Heart left ventricle (tissue), 16 donors: ENCODE results near the gene FBXO46. TPM values are rescaled to one million over a fixed set of nuclear protein-coding genes. Genes with fewer than 3 reads are reported as not detected.

Experiments used
- ATAC-seq, 4 donors: fragments of 200-7000 bp; cut with Tn5 transposase; one replicate each; pipeline ENCODE4 v1.9.1; 2020 to 2022; ENCODE audit warnings: moderate library complexity in 4 of 4, mild to moderate bottlenecking in 3 of 4, moderate number of reproducible peaks in 1 of 4
- DNase-seq, 5 donors: peaks; one replicate each; pipeline ENCODE4 v3.0.0-alpha.2; 2020
- H3K27ac ChIP-seq, 12 donors: fragments of 200-600 bp; sonication (generic) in 4 of 12; one replicate each; pipeline versions ENCODE4 v1.5.0 to v1.8.0; 2016 to 2022; ENCODE audit warnings: mild to moderate bottlenecking in 2 of 12
- H3K27me3 ChIP-seq, 9 donors: fragments of 200-600 bp; sonication (generic) in 2 of 9; one replicate each; pipeline versions ENCODE4 v1.5.1 to v1.8.0; 2016 to 2022; ENCODE audit warnings: mild to moderate bottlenecking in 3 of 9
- H3K36me3 ChIP-seq, 9 donors: fragments of 200-600 bp; sonication (generic) in 2 of 9; one replicate each; pipeline versions ENCODE4 v1.5.0 to v1.8.0; 2018 to 2022; ENCODE audit warnings: mild to moderate bottlenecking in 2 of 9
- H3K4me1 ChIP-seq, 12 donors: fragments of 200-600 bp; sonication (generic) in 4 of 12; one replicate each; pipeline versions ENCODE4 v1.5.0 to v1.8.0; 2016 to 2022; ENCODE audit warnings: mild to moderate bottlenecking in 3 of 12
- H3K4me3 ChIP-seq, 12 donors: fragments of 200-600 bp; sonication (generic) in 4 of 12; one replicate each; pipeline versions ENCODE4 v1.5.0 to v1.8.0; 2017 to 2022; ENCODE audit warnings: mild to moderate bottlenecking in 9 of 12, moderate library complexity in 4 of 12
- H3K9me3 ChIP-seq, 12 donors: fragments of 200-600 bp; sonication (generic) in 4 of 12; one replicate each; pipeline versions ENCODE4 v1.5.0 to v1.8.0; 2016 to 2022; ENCODE audit warnings: mild to moderate bottlenecking in 1 of 12
- POLR2A ChIP-seq, 2 donors: fragments of 450-650 bp; IDR thresholded peaks; one replicate each; pipeline ENCODE4 v1.6.1; 2017; ENCODE audit warnings: antibody characterized with exemption in 2 of 2, mild to moderate bottlenecking in 2 of 2, moderate library complexity in 2 of 2
- WGBS, 4 donors: extraction: QIAGEN DNeasy Blood & Tissue Kit in 2 of 4; methylation state at CpG; one replicate each; pipeline versions ENCODE4 v1.1.5 to v1.1.7; 2013 to 2018; 5-methylcytosine and 5-hydroxymethylcytosine counted together
- intact Hi-C, 10 donors: fragments of 100-400 bp; cut with DNase I; formaldehyde crosslinking; loops; one replicate each; pipeline versions ENCODE4 v1.11.1 to v1.14.2; 2022
- long read RNA-seq, 3 donors: library from polyadenylated mRNA; unstranded; transcript quantifications; one replicate each; pipeline ENCODE4 v2.0.0, GENCODE V29; 2020 to 2021
- polyA plus RNA-seq, 2 donors: library from polyadenylated mRNA; stranded (reverse); fragments of 200-250 nt; gene quantifications; one replicate each; pipeline ENCODE4 v1.2.3, GENCODE V29; 2013
- total RNA-seq, 9 donors: library from RNA; depleted of rRNA in 2 of 9; stranded (reverse); fragments of >200 nt in 2 of 9; fragmentation: NEBNext Ultra II Directional in 3 of 9; extraction: Animal tissue kit (Norgen Biotek cat#: 25700) in 3 of 9; gene quantifications; one replicate each; pipeline versions ENCODE4 v1.1.0 to v1.2.4, GENCODE V29; 2016 to 2023
- TF ChIP-seq, protein P1 (sequence below), 12 donors: fragments of 200-600 bp; sonication (generic) in 4 of 12; IDR thresholded peaks; one replicate each; pipeline versions ENCODE4 v1.5.0 to v1.8.0; 2018 to 2022; ENCODE audit warnings: antibody characterized with exemption in 12 of 12, mild to moderate bottlenecking in 5 of 12
- donor health status: ischemic (EF 13 %, LVEDD 7.1; RV severe dilation, severe dysfunction).
- donor health status: healthy with polysubstance abuse.
- donor health status: DM: no; HTN: yes; CAD: no.
- donor health status: DM: no; HTN: no; CAD: no.
- donor health status: ischemic (EF 25% LVEDD 6.9; RV normal size, moderate dysfunction).
- donor health status: ischemic (EF 25% LVEDD 5.7; RV mildly dilated, moderate dysfunction).
- donor health status: healthy.
- donor health status: DM: yes; HTN: yes; CAD: no.
- donor health status: ischemic (EF 35%, LVEDD 5.7; RV mildly dilated, moderate dysfunction).
- donor health status: nonischemic (EF 11% LVEDD 7.7; RV severe dilation, severe dysfunction).
- donor health status: DM: yes; HTN: yes; CAD: no.
- donor health status: PGD.
- donor health status: ischemic (EF 29% LVEDD 5.4; RV normal size, mild dysfunction).
- donor health status: nonischemic (EF 23%, LVEDD 6.1; RV moderate dilation, normal function).

Gene FBXO46, protein sequence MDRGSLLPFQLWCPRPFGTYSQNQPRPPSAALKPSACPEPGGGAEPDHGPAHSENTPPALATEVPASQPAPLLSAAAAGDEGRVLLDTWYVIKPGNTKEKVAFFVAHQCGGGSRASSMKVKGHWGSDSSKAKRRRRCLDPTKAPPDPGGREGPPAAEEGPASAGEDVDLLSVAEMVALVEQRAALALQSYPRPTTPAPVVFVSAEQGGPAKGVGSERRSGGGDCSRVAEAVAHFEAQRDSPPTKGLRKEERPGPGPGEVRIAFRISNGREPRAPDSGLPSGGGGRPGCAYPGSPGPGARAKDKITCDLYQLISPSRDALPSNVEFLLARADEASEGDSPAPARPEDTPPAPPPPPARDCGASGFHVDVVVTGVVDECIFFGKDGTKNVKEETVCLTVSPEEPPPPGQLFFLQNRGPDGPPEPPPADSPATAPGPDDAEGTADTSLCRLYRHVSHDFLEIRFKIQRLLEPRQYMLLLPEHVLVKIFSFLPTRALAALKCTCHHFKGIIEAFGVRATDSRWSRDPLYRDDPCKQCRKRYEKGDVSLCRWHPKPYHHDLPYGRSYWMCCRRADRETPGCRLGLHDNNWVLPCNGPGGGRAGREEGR
- total RNA-seq (10 to 100 TPM in 6 of 9 donors, 1 to 10 TPM in 3; 9.1 to 17.8 (median 10.3) TPM), polyA plus RNA-seq (1 to 10 TPM; 7.2 TPM)
- long read RNA-seq, donor 1, partial matches to known transcripts = 0 of 10 reads
- long read RNA-seq, donor 1, other reads (novel, unspliced or antisense) = 9 of 10 reads
- long read RNA-seq, donor 2, partial matches to known transcripts = 0 of 3 reads
- long read RNA-seq, donor 2, other reads (novel, unspliced or antisense) = 3 of 3 reads
- long read RNA-seq, donor 3, partial matches to known transcripts = 0 of 5 reads
- long read RNA-seq, donor 3, other reads (novel, unspliced or antisense) = 4 of 5 reads

DNA sequence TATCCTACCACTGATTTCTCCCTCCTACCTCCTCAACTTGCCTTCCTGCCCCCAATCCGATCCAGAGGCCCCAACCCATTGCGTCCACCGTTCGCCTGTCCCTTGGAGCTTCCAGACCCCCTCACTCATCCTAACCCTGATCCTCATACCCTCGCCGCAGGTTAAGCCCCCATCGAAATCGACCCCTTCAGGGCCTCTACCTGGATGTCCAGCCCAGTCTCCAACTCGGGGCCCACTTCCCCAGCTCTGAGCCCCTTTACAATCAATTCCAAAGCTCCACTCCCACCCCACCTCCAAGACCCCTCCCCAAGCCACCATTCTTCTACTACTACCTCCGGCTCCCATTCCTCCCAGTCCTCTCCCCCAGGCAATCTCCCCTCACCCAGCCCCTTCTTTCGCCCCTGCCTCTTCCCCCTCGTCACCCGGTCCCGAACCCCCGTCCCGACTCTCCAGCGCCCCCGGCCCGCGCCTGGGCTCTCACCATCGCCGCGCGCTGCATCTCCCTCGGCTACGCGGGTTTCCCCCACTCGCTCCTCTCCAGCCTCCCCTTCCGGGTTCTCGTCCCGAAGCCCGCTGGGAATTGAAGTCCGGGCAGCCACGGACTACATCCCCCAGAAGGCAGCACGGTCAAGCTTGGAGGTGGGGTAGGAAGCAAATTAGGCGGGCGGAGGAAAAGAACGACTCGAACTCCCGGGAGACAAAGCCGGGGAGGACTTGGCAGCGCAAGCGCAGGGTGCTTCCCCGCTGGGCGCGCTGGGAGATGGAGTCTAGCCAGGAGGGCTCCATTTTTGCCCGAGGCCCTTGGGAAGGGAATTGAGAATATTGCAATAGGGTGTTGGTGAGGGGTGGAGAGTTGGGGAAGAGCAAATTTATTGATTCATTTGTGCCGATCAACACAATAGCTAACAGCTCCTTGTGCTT, at the start of gene FBXO46:
Gene FBXO46 (minus strand): TSS at position 529 of the 921 bp plus-strand sequence. CDS start 17,401 bp downstream, outside the sequence.
- no peaks in the 10 kb centered on the region for H3K36me3 ChIP-seq
- ATAC-seq = peak; percentile 98 to 99 (median 99)
- H3K9me3 ChIP-seq = no peaks in the 10 kb centered on the region
- WGBS, 4 donors = 1 to 2% (median 1%) methylated on average over 44 to 48 of the region's 48 CpGs
- peak within 1 kb of the TSS in 11 of 12 donors; percentile 57 to 84 (median 62) for H3K27ac ChIP-seq
- TF ChIP-seq, protein P1, sequence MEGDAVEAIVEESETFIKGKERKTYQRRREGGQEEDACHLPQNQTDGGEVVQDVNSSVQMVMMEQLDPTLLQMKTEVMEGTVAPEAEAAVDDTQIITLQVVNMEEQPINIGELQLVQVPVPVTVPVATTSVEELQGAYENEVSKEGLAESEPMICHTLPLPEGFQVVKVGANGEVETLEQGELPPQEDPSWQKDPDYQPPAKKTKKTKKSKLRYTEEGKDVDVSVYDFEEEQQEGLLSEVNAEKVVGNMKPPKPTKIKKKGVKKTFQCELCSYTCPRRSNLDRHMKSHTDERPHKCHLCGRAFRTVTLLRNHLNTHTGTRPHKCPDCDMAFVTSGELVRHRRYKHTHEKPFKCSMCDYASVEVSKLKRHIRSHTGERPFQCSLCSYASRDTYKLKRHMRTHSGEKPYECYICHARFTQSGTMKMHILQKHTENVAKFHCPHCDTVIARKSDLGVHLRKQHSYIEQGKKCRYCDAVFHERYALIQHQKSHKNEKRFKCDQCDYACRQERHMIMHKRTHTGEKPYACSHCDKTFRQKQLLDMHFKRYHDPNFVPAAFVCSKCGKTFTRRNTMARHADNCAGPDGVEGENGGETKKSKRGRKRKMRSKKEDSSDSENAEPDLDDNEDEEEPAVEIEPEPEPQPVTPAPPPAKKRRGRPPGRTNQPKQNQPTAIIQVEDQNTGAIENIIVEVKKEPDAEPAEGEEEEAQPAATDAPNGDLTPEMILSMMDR (IDR thresholded peaks at IDR 0.05) = no peak
- TF ChIP-seq POLR2A (IDR thresholded peaks at IDR 0.05) = peak in 1 of 2 donors; percentile 73
- intact Hi-C loops = loop anchor here in 9 of 10 donors (1.0 to 5.0 kb wide), 6 partner anchors 14 to 39 kb away; partner anchors contain the start of genes SIX5 (in 8 of the 9), QPCTL (in 1 of the 9) and SNRPD2 (in 1 of the 9)
- peaks cover 0 to 22% (median 12%) of the 10 kb centered on the region in 12 donors for H3K4me1 ChIP-seq
- DNase-seq = peak; percentile 97 to 99 (median 98)
- no peaks in the 10 kb centered on the region for H3K27me3 ChIP-seq
- peak within 1 kb of the TSS; percentile 66 to 93 (median 80) for H3K4me3 ChIP-seq

DNA sequence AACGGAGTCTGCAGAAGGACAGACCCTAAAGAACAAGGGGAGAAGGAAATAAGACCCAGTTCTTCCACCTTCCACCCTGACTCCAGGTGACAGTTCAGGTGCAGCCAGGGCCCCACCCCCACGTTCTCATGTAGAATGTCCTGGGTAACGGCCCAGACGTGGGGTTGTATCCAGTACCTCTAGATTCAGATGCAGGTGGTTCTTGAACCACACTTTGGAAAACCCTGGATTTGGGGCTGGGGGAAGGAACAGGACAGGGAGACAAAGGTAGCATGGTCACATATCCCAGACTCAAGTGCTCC, 49.4 kb upstream of the FBXO46 start:
- peaks cover 0 to 61% (median 44%) of the 10 kb centered on the region in 12 donors for H3K4me1 ChIP-seq
- H3K9me3 ChIP-seq = no peaks in the 10 kb centered on the region
- DNase-seq = no peak
- no peak for TF ChIP-seq POLR2A (IDR thresholded peaks at IDR 0.05)
- TF ChIP-seq, protein P1 (IDR thresholded peaks at IDR 0.05) = no peak
- WGBS, 4 donors = 39 to 55% (median 44%) methylated on average over 4 of the region's 4 CpGs
- no peak for ATAC-seq
- H3K36me3 ChIP-seq = peaks cover 0 to 38% (median 28%) of the 10 kb centered on the region in 9 donors
- peak overlapping the region in 9 of 12 donors; percentile 37 to 92 (median 71) for H3K4me3 ChIP-seq
- peak overlapping the region in 8 of 12 donors; percentile 13 to 98 (median 96) for H3K27ac ChIP-seq
- intact Hi-C loops = loop anchor here in 1 of 10 donors (2.0 kb wide), 1 partner anchor 19 kb away; no protein-coding TSS in a partner anchor
- peaks cover 0 to 62% (median 0%) of the 10 kb centered on the region in 9 donors for H3K27me3 ChIP-seq

DNA sequence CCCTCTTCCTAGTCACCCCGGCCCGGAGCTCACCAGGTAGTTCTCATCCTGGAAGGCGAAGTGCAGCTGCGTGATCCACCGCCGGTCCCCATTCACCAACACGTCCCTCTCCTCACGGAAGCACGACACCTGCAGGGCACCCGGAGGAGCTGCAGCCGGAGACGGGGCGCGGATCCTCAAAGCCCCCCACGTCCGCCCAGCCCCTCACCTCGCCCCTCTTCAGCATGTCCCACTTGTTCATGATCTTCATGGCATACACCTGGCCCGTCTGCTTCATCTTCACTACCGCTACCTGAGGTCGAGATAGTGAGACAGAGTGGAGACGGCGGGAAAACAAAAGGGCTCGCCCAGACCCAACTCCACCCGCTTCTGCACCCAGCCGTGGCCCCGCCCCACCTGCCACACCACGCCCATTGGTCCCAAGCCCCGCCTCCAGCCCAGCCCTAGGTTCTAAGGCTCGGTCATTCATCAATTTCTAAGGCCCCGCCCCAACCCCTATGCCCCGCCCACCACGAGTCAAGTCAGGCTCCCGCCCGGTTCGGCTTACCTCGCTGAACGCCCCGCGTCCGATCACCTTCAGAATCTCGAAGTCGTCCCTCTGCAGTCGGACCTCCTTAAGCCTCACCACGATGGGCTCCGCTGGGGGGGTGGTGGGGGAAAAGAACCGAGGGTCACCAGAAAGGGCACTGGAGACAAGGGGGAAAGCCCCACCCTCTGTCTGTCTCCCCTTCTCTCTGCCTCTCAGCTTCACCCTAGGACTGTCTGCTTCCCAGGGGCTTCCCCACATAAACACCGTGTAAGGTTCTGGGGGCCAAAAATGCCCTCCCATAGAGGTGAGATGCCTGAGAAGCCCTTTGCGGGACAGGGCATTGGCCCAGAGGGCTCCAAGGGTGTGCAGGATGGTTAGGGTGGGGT, 48.8 kb upstream of the FBXO46 start:
- H3K27me3 ChIP-seq = peaks cover 0 to 62% (median 0%) of the 10 kb centered on the region in 9 donors
- peaks cover 0 to 43% (median 35%) of the 10 kb centered on the region in 9 donors for H3K36me3 ChIP-seq
- 16 to 34% (median 26%) methylated on average over 43 to 48 of the region's 48 CpGs for WGBS, 4 donors
- H3K9me3 ChIP-seq = no peaks in the 10 kb centered on the region
- DNase-seq = peak; percentile 73 to 83 (median 80)
- peaks cover 0 to 55% (median 38%) of the 10 kb centered on the region in 12 donors for H3K4me1 ChIP-seq
- intact Hi-C loops = loop anchor here in 1 of 10 donors (2.0 kb wide), 1 partner anchor 19 kb away; no protein-coding TSS in a partner anchor
- peak in 3 of 4 donors; percentile 41 to 55 (median 46) for ATAC-seq
- H3K4me3 ChIP-seq = peak overlapping the region in 8 of 12 donors; percentile 59 to 92 (median 75)
- H3K27ac ChIP-seq = peak overlapping the region in 8 of 12 donors; percentile 13 to 98 (median 96)
- no peak for TF ChIP-seq POLR2A (IDR thresholded peaks at IDR 0.05)
- TF ChIP-seq, protein P1 (IDR thresholded peaks at IDR 0.05) = peak in 11 of 12 donors; percentile 29 to 61 (median 48)
